ENCODE measurements around the gene STX8.

Gene STX8

DNA sequence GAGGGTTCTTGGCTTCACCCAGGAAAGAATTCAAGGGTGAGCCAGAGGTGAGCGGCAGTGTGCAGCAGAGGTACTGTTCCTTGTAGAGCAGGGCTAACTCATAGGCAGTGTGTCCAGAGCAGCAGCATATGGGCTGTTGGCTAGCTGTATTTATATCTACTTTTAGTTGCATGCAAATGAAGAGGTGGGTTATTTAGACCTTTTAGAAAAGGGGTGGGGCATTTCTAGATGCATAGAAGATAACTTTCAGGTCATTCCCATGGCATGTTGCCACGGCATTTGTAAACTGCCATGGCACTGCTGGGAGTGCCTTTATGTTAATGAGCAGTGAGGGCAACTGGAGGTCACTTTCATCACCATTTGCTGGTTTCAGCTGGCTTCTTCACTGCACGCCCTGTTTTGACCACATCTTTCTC lies 141.0 kb downstream of the STX8 start:
- H3K27me3 ChIP-seq (replicated peaks; ENCODE audit: control insufficient read depth, insufficient read depth, low read length) = no peaks in the 10 kb centered on the region
- H3K4me3 ChIP-seq (replicated peaks; ENCODE audit: low read depth, low read length) = no peak overlapping the region
- TF ChIP-seq, protein P1, sequence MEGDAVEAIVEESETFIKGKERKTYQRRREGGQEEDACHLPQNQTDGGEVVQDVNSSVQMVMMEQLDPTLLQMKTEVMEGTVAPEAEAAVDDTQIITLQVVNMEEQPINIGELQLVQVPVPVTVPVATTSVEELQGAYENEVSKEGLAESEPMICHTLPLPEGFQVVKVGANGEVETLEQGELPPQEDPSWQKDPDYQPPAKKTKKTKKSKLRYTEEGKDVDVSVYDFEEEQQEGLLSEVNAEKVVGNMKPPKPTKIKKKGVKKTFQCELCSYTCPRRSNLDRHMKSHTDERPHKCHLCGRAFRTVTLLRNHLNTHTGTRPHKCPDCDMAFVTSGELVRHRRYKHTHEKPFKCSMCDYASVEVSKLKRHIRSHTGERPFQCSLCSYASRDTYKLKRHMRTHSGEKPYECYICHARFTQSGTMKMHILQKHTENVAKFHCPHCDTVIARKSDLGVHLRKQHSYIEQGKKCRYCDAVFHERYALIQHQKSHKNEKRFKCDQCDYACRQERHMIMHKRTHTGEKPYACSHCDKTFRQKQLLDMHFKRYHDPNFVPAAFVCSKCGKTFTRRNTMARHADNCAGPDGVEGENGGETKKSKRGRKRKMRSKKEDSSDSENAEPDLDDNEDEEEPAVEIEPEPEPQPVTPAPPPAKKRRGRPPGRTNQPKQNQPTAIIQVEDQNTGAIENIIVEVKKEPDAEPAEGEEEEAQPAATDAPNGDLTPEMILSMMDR (IDR thresholded peaks at IDR 0.05; ENCODE audit: insufficient read depth, low read length, poor library complexity, severe bottlenecking) = no peak
- no peaks in the 10 kb centered on the region for H3K36me3 ChIP-seq (ENCODE audit: control insufficient read depth, insufficient read depth, low read length)
- peak; percentile 12 for DNase-seq (ENCODE audit: extremely low read depth, insufficient read length)

- TF ChIP-seq, protein P1 (IDR thresholded peaks at IDR 0.05; ENCODE audit: insufficient read depth, low read length, poor library complexity, severe bottlenecking) = no peak
- Histone ChIP-seq H3K27me3 (replicated peaks; ENCODE audit: control insufficient read depth, insufficient read depth, low read length) (no peaks in the 10 kb centered on the region), H3K4me3 (replicated peaks; ENCODE audit: low read depth, low read length) (no peak overlapping the region), H3K36me3 (ENCODE audit: control insufficient read depth, insufficient read depth, low read length) (no peaks in the 10 kb centered on the region)
- no peak for DNase-seq (ENCODE audit: extremely low read depth, insufficient read length)
Observed at GRCh38 chr17:9432934-9433421, 142.6 kb downstream of the STX8 start.

- no peak overlapping the region for H3K4me3 ChIP-seq (replicated peaks; ENCODE audit: low read depth, low read length)
- H3K36me3 ChIP-seq (ENCODE audit: control insufficient read depth, insufficient read depth, low read length) = no peaks in the 10 kb centered on the region
- TF ChIP-seq, protein P1 (IDR thresholded peaks at IDR 0.05; ENCODE audit: insufficient read depth, low read length, poor library complexity, severe bottlenecking) = no peak
- no peaks in the 10 kb centered on the region for H3K27me3 ChIP-seq (replicated peaks; ENCODE audit: control insufficient read depth, insufficient read depth, low read length)
- DNase-seq (ENCODE audit: extremely low read depth, insufficient read length) = peak; percentile 30
Observed at GRCh38 chr17:9432134-9432885, 143.3 kb downstream of the STX8 start.

GRCh38 chr17:9431620-9432019 lies 144.0 kb downstream of the STX8 start:
- no peak for DNase-seq (ENCODE audit: extremely low read depth, insufficient read length)
- TF ChIP-seq, protein P1 (IDR thresholded peaks at IDR 0.05; ENCODE audit: insufficient read depth, low read length, poor library complexity, severe bottlenecking) = no peak
- Histone ChIP-seq H3K27me3 (replicated peaks; ENCODE audit: control insufficient read depth, insufficient read depth, low read length) (no peaks in the 10 kb centered on the region), H3K4me3 (replicated peaks; ENCODE audit: low read depth, low read length) (no peak overlapping the region), H3K36me3 (ENCODE audit: control insufficient read depth, insufficient read depth, low read length) (no peaks in the 10 kb centered on the region)

- no peaks in the 10 kb centered on the region for H3K36me3 ChIP-seq (ENCODE audit: control insufficient read depth, insufficient read depth, low read length)
- TF ChIP-seq, protein P1 (IDR thresholded peaks at IDR 0.05; ENCODE audit: insufficient read depth, low read length, poor library complexity, severe bottlenecking) = no peak
- DNase-seq (ENCODE audit: extremely low read depth, insufficient read length) = no peak
- no peak overlapping the region for H3K4me3 ChIP-seq (replicated peaks; ENCODE audit: low read depth, low read length)
- H3K27me3 ChIP-seq (replicated peaks; ENCODE audit: control insufficient read depth, insufficient read depth, low read length) = no peaks in the 10 kb centered on the region
Observed at GRCh38 chr17:9427465-9428315, 147.9 kb downstream of the STX8 start.
